Pancreas (tissue), 10 donors: Measurements from ENCODE around the gene AHCTF1. TPM values are rescaled to one million over a fixed set of nuclear protein-coding genes. Genes with fewer than 3 reads are reported as not detected.
A peak's percentile ranks its signal among the peaks of the same experiment; 100 is the strongest.

ENCODE experiments used
- ATAC-seq, 4 donors: fragments of 200-7000 bp; cut with Tn5 transposase; one replicate each; pipeline versions ENCODE4 v1.8.0 to v1.9.1; 2020; ENCODE audit warnings: mild to moderate bottlenecking in 4 of 4, moderate library complexity in 4 of 4
- DNase-seq, 6 donors: peaks; one replicate each; pipeline ENCODE4 v3.0.0-alpha.2; 2020
- FAIRE-seq: peaks from 2 replicates; lab custom pipeline; 2012; peaks lifted over from hg19 to GRCh38; lab: Jason Lieb, UNC
- H3K27ac ChIP-seq, 4 donors: fragments of 200-600 bp; sonication (generic); 1 replicate in 3 of 4; 2 replicates in 1 of 4; pipeline versions ENCODE4 v1.5.0 to v1.8.0; 2020
- H3K27me3 ChIP-seq, 4 donors: fragments of 200-600 bp; one replicate each; pipeline ENCODE4 v1.8.0; 2021
- H3K36me3 ChIP-seq, 3 donors: fragments of 200-600 bp; sonication (generic) in 1 of 3; one replicate each; pipeline versions ENCODE4 v1.5.0 to v1.8.0; 2020 to 2021
- H3K4me1 ChIP-seq, 3 donors: fragments of 200-600 bp; one replicate each; pipeline ENCODE4 v1.8.0; 2021
- H3K4me3 ChIP-seq, 4 donors: fragments of 200-600 bp; sonication (generic) in 2 of 4; one replicate each; pipeline versions ENCODE4 v1.5.0 to v1.8.0; 2020 to 2021
- H3K9me3 ChIP-seq, 4 donors: fragments of 200-600 bp; one replicate each; pipeline ENCODE4 v1.8.0; 2021
- CTCF ChIP-seq, 4 donors: fragments of 200-600 bp; sonication (generic) in 3 of 4; IDR thresholded peaks; one replicate each; pipeline versions ENCODE4 v1.5.0 to v1.8.0; 2021; ENCODE audit warnings: antibody characterized with exemption in 4 of 4
- WGBS, 2 donors: extraction: QIAGEN DNeasy Blood & Tissue Kit; methylation state at CpG; one replicate each; pipeline ENCODE4 v1.1.7; 2013; 5-methylcytosine and 5-hydroxymethylcytosine counted together
- intact Hi-C, 3 donors: fragments of 100-400 bp; cut with DNase I; formaldehyde crosslinking; loops; one replicate each; pipeline versions ENCODE4 v1.11.1 to v1.14.2; 2022
- polyA plus RNA-seq, 2 donors: library from polyadenylated mRNA; stranded (reverse); fragments of 200-250 nt; gene quantifications; one replicate each; pipeline ENCODE4 v1.2.3, GENCODE V29; 2013
- total RNA-seq, 6 donors: library from RNA; stranded (reverse); fragmentation: NEBNext Ultra II Directional in 4 of 6; extraction: Animal tissue kit (Norgen Biotek cat#: 25700) in 4 of 6; gene quantifications; one replicate each; pipeline versions ENCODE4 v1.2.1 to v1.2.4, GENCODE V29; 2021 to 2023
- donor health status: healthy with polysubstance abuse.
- donor health status: DM: no; HTN: no; CAD: no; lungs with moderate emphysema.
- donor health status: DM: no; HTN: no; CAD: no.
- donor health status: control.
- donor health status: control.
- donor health status: Bipolar disorder and iron deficiency.
- donor health status: DM: yes; HTN: yes; CAD: no.
- donor health status: DM: no; HTN: no; CAD: no.
- donor health status: DM: no; HTN: no; CAD: no.
- donor health status: DM: yes; HTN: yes; CAD: no.

Gene AHCTF1
- total and polyA plus RNA-seq, 8 donors = 4.8 to 14.6 (median 11.5) TPM

- no peaks in the 10 kb centered on the region for H3K9me3 ChIP-seq
- intact Hi-C loops = no loop called here
- 77 to 80% methylated on average over 25 of the region's 25 CpGs for WGBS, 2 donors
- H3K4me3 ChIP-seq = no peak overlapping the region
- ATAC-seq (no peak), DNase-seq (peak in 1 of 6 donors; percentile 33), FAIRE-seq (no peak)
- H3K27me3 ChIP-seq = peaks cover 0 to 4% (median 0%) of the 10 kb centered on the region in 4 donors
- H3K4me1 ChIP-seq = no peaks in the 10 kb centered on the region
- no peak for TF ChIP-seq CTCF (IDR thresholded peaks at IDR 0.05)
- H3K36me3 ChIP-seq = no peaks in the 10 kb centered on the region
- no peak overlapping the region for H3K27ac ChIP-seq
These were observed 142.1 kb downstream of the AHCTF1 start for GRCh38 chr1:246789454-246790339.

Other genes starting within 250 kb of the AHCTF1 start
- gene SCCPDH, start 207.5 kb downstream of the AHCTF1 start, total RNA-seq = 10 to 100 TPM in 4 of 6 donors, 1 to 10 TPM in 2; 8.9 to 17.9 (median 11.9) TPM
- gene SCCPDH, start 207.5 kb downstream of the AHCTF1 start, polyA plus RNA-seq = 10 to 100 TPM in 1 of 2 donors, 1 to 10 TPM in 1; 6.9 to 17.8 TPM
- gene ZNF695, start 76.1 kb upstream of the AHCTF1 start, total RNA-seq = under 1 TPM in 3 of 6 donors, not detected in 3; 0.06 to 0.62 (median 0.06) TPM
- gene ZNF695, start 76.1 kb upstream of the AHCTF1 start, polyA plus RNA-seq = not detected
- 1 to 10 TPM in 5 of 6 donors, under 1 TPM in 1; 0.74 to 2.3 (median 1.2) TPM for gene ZNF670, start 146.9 kb upstream of the AHCTF1 start, total RNA-seq
- 1 to 10 TPM in 1 of 2 donors, under 1 TPM in 1; 0.87 to 1.2 TPM for gene ZNF670, start 146.9 kb upstream of the AHCTF1 start, polyA plus RNA-seq
- gene ZNF669, start 172.4 kb upstream of the AHCTF1 start, total RNA-seq = 1 to 10 TPM; 2.4 to 5.1 (median 3.4) TPM
- gene ZNF669, start 172.4 kb upstream of the AHCTF1 start, polyA plus RNA-seq = 1 to 10 TPM; 1.7 to 3.1 TPM
- gene ZNF124, start 240.1 kb upstream of the AHCTF1 start, total RNA-seq = 10 to 100 TPM in 5 of 6 donors, 1 to 10 TPM in 1; 9.4 to 33.3 (median 18.3) TPM
- 1 to 10 TPM; 1.1 to 2.7 TPM for gene ZNF124, start 240.1 kb upstream of the AHCTF1 start, polyA plus RNA-seq